Stimulated activated CD4-positive, alpha-beta T cell treated with anti-CD3 and anti-CD28 coated beads, Interleukin-12 subunit alpha, Interleukin-12 subunit beta, amount 100 ng/mL, for 4 hours (primary cell): Measurements from ENCODE around the gene WDR81.

Experiments
- DNase-seq: peaks from one replicate; pipeline ENCODE4 v3.0.0-alpha.2; 2020

WDR81 gene

DNA sequence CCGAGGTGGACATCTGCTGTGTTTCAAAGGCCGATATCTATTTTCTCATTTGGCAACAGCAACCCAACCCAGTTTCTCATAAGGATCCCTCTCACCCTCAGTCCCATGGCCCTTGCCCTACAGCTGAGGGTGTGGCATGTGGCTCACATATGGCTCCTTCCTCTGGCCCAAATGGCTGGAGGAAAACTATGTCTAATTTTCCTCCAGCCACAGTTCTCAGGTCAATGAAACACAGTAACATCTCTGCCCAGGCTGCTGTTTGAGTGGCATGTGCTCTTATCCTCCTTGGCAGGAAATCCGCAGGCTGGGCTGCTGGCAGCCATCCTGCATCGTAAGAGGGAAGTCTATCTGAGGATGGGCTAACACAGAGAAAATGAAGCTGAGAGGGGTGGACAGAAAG, 61.4 kb downstream of the WDR81 start:
- no peak for DNase-seq

GRCh38 chr17:1786708-1787107, 62.2 kb downstream of the WDR81 start:
- DNase-seq: no peak

DNA sequence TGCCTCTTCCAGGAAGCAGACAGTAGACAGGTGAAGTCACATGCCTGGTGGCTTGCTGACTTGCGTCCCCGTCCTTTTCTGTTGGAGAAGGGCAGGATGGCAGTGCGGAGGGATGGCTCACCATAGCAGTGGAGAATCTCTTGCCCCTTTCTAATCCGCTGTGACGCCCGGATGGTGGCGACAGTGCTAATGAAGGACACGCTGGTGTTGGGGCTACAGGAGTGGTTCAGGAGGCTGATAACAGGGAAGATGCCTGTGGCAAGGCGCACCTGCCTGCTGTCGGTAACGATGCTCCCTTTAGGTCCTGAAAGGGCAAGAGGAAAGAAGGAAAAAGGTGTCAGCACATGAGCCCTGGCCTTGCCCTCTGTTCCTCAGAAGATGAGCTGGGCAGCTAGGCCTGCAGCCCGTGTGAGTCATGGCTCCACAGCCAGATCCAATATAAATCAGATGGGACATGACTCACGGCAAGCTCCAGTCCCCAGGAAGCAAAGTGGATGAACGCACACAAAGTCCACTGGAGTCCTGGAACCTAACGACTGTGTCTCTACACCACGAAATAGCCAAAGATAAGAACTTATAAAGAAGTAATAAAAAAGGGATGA, 62.9 kb downstream of the WDR81 start:
- DNase-seq: no peak
